EL (cell line): ENCODE measurements around the gene CFAP298.
"Not testable (repeated sequence)": the region's sequence is repeated elsewhere in the genome, so short reads cannot be mapped to it uniquely, and the experiment has no call there.

Experiments
- DNase-seq: peaks from one replicate; pipeline ENCODE4 v3.0.0-alpha.2; 2016

Gene CFAP298

DNA sequence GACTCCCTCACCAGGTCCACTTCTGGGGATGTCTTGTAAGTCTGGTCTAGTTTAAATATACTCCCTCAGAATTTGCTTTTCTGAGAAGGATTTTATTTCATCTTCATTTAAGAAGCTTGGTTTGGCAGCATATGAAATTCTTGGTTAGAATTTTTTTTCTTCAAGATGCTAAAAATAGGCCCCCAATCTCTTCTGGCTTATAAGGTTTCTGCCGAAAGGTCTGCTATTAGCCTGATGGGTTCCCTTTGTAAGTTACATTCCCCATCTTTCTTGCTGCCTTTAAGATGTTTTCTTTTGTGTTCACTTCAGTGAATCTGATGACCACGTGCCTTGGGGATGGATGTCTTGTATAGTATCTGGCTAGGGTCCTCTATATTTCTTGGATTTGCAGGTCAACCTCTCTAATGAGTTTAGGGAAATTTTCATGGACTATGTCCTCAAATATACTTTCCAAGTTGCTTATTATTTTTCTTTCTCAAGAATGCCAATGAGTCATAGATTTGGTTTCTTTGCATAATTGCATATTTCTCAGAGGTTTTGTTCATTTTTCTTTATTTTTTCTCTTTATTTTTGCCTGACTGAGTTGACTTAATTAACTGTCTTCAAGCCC lies 46.2 kb downstream of the CFAP298 start:
- DNase-seq = peak; percentile 33

DNA sequence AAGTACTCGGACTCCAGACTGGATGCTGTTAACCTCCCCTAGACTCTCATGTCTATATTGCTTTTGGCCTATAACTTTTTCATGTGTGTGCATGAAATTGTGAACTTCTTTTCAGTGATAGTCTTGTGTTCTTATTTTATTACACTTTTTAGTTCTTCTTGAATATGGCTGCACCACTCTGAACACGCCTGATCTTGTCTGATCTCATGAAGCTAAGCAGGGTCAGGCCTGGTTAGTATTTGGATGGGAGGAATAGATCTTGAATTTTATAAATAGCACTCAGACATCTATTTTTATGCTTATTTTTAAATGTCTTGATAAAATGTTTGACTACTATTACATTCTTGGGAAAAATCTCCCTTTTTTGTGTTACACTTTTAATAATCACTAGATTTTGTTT lies 49.3 kb downstream of the CFAP298 start:
- DNase-seq = no peak

DNA sequence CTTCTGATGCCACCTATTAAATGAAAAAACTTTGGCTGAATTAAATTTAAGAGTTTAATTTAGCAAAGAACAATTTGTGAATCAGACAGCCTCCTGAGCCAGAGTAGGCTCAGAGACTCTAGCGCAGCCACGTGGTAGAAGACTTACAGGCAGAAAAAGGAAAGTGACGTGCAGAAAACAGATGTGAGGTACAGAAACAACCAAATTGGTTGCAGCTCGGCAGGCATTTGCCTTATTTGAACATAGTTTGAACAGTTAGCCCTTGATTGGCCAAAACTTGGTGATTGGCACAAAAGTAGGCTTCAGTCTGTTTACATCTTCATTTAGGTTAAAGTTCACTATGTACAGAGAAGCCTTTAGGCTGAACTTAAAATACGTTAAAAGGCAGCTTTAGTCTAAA lies 49.8 kb downstream of the CFAP298 start:
- DNase-seq = peak; percentile 77

GRCh38 chr21:32561476-32561875 lies 50.7 kb downstream of the CFAP298 start:
- not testable (repeated sequence) for DNase-seq

DNA sequence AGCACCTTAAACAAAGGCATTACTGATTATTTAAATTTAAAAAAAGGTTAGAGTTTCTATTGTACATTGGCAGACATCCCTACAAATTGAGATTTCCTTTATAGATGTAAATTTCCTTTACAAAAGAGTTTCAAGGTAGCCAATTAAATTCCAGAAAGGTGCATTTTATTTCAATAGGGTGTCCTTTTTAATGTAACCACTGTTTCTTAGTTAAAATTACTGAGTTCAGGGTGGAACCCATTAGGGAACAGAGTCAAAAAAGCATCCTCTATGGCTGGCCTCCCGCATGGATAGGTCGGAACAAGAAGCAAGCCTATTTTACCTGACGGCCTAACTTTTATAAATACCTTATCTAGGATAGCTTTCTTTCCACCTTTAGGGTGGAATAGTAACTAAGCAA lies 51.3 kb downstream of the CFAP298 start:
- DNase-seq = no peak

- no peak for DNase-seq
Measured at GRCh38 chr21:32559006-32559610, 53.1 kb downstream of the CFAP298 start.

GRCh38 chr21:32558106-32558505 lies 54.1 kb downstream of the CFAP298 start:
- no peak for DNase-seq

DNA sequence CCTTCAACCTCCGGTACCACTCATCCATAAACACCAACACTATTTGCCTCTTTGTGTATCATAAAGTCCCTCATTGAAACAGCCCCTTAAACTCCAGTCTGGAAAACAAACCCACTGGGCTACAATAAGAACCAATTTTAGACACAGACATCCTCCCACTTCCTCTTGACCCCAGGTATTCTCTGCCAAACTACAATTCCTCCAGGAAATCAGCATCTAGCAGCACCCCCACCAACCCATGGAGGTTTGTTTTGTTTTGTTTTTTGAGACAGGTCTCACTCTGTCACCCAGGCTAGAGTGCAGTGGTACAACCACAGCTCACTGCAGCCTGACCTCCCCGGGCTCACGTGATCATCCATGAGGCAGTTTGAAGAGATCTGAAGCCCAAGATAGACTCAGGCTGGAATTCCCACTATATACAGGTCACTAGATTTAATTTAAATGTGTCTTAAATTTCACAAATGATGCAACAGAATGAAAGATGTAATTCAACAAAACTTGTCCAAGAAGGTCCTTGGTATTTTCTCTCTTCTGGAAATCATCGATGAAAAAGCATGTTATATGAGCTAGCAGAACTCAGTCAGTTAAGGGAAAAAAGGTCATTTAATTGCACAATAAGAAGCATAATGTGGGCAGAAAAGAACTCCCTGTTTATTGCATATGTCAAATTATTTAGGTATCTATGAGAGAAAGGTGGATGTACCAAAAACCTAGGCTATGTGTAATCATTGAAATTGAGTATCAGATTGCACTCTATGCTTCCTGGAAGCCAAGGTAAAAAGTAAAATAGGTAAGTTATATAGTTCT lies 57.1 kb downstream of the CFAP298 start:
- no peak for DNase-seq

DNA sequence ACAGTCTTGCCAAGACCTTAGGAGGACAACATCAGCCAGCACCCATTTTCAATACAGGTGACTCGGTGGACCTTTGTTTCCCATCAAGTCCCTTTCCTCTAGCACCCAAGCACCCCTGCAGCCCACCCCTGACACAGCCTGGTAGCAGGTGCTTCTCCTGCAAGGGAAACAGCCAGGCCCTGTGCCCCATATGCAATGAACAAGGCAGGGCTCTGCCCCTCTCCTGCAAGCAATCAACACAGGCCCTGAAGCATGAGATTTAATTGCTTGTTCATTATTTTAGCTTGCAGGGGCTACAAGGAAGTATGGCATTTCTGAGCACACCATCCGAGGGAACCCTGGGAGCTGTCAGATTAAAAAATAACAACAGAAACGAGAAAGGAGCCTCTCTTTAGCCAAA lies 62.3 kb downstream of the CFAP298 start:
- DNase-seq = no peak

DNA sequence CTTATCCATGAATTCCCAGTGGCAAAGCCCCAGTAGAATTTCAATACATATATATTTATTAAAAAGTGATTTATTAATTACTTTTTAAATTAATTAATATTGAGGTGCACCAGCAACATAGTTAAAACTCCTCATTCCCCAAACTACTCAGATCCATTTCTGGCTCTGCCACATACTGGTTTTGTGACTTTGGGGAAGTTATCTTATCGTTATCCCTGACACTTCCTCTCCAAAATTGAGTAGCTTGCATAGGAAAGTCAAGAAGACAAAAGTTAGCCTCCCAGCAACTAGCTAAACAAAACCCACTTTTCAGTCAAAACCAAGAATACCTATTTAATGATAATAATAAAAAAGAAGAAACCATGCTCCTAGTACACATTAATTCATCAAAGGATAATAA lies 62.7 kb downstream of the CFAP298 start:
- no peak for DNase-seq
